ENCODE data around the gene PTGER2. TPM values are rescaled to one million over a fixed set of nuclear protein-coding genes. Genes with fewer than 3 reads are reported as not detected.

Gene PTGER2
- total RNA-seq, 1 experiment from 2014 or later, result 0.12 TPM

GRCh38 chr14:52339262-52339661 is 25.1 kb downstream of the PTGER2 start:
- H3K36me3 Mint-ChIP-seq (ENCODE audit: insufficient read depth, unreplicated experiment), result no peaks in the 10 kb centered on the region

DNA sequence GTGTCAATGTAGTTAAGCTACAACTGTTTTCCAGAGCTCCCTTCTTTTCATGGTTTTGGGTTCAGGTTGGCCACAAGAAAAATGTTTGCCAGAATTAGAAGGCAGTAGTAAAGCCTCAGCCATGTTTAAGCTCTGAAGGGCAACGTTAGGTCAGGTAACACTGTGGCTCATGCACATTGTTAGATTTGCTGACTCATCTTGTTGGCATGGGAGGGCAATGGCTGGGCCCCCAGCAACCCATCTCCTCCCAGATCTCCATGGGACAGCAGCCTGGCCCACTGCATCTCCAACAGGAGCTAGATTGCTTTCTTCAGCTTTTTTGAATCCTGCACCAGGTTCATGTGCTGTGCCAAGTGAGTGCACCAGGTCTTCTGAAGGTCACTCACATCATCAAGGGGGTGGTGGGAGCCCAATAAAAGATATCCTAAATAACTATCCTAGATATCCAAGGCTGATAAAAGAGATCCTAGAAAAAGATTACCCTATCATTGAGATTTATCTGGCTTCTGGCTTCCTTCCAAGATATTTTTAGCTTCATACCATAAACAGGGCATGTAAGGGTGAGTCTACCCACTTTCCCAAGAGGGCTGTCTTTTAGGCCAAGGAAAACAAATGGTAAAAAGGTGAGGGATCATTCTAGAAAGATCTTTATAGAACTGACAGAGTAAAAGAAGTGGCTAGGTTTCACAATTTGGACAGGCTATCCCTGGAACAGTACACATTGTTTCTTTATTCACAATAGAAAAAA is 28.9 kb downstream of the PTGER2 start:
- CTCF ChIA-PET, result interaction anchor here (0.5 kb wide), 1 partner anchor 79 kb away, joined by 3 read pairs; no protein-coding TSS in a partner anchor
- no peak overlapping the region for H3K4me3 Mint-ChIP-seq (ENCODE audit: unreplicated experiment)
- intact Hi-C loops (cut with micrococcal nuclease), result no loop called here

More at GRCh38 chr14:52339262-52339661, 25.1 kb downstream of the PTGER2 start:
- TF ChIP-seq, protein P1, sequence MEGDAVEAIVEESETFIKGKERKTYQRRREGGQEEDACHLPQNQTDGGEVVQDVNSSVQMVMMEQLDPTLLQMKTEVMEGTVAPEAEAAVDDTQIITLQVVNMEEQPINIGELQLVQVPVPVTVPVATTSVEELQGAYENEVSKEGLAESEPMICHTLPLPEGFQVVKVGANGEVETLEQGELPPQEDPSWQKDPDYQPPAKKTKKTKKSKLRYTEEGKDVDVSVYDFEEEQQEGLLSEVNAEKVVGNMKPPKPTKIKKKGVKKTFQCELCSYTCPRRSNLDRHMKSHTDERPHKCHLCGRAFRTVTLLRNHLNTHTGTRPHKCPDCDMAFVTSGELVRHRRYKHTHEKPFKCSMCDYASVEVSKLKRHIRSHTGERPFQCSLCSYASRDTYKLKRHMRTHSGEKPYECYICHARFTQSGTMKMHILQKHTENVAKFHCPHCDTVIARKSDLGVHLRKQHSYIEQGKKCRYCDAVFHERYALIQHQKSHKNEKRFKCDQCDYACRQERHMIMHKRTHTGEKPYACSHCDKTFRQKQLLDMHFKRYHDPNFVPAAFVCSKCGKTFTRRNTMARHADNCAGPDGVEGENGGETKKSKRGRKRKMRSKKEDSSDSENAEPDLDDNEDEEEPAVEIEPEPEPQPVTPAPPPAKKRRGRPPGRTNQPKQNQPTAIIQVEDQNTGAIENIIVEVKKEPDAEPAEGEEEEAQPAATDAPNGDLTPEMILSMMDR (IDR thresholded peaks at IDR 0.05; ENCODE audit: unreplicated experiment), result no peak
- Mint-ChIP-seq H3K27ac (ENCODE audit: low read depth, unreplicated experiment) (no peak overlapping the region), H3K4me1 (ENCODE audit: insufficient read depth, unreplicated experiment) (peaks cover 13% of the 10 kb centered on the region), H3K9me3 (ENCODE audit: unreplicated experiment) (no peaks in the 10 kb centered on the region), H3K4me3 (ENCODE audit: unreplicated experiment) (no peak overlapping the region), H3K27me3 (ENCODE audit: insufficient read depth, unreplicated experiment) (no peaks in the 10 kb centered on the region)
- intact Hi-C loops (cut with micrococcal nuclease), result no loop called here
- no peak for DNase-seq (ENCODE audit: unreplicated experiment)
- CTCF ChIA-PET, result no interaction called here
- no TSS peak for BruUV-seq (replicated peaks)
- POLR2A ChIA-PET, result interaction anchor here (0.6 kb wide), 1 partner anchor 347 kb away, joined by 4 read pairs; no protein-coding TSS in a partner anchor

DNA sequence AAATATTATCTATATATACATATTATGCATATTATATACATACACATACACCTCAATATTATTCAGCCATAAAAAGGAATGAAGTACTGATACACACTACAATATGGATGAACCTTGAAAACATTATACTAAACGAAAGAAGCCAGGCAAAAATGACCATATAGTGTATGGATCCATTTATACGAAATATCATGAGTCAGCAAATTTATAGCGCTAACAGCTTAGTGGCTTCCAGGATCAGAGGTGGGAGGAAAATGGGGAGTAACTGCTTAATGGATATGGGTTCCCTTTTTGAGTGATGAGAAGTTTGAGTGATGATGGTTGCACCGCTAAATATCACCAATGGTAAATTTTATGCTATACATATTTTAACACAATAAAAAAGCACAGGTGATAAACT is 32.7 kb downstream of the PTGER2 start:
- no TSS peak for BruUV-seq (replicated peaks)
- Mint-ChIP-seq H3K4me3 (ENCODE audit: unreplicated experiment) (no peak overlapping the region), H3K4me1 (ENCODE audit: insufficient read depth, unreplicated experiment) (peaks cover 32% of the 10 kb centered on the region), H3K27me3 (ENCODE audit: insufficient read depth, unreplicated experiment) (no peaks in the 10 kb centered on the region), H3K27ac (ENCODE audit: low read depth, unreplicated experiment) (no peak overlapping the region), H3K36me3 (ENCODE audit: insufficient read depth, unreplicated experiment) (no peaks in the 10 kb centered on the region), H3K9me3 (ENCODE audit: unreplicated experiment) (no peaks in the 10 kb centered on the region)
- CTCF ChIA-PET, result no interaction called here
- no peak for DNase-seq (ENCODE audit: unreplicated experiment)
- TF ChIP-seq, protein P1 (IDR thresholded peaks at IDR 0.05; ENCODE audit: unreplicated experiment), result no peak
- POLR2A ChIA-PET, result no interaction called here
- intact Hi-C loops (cut with micrococcal nuclease), result no loop called here

More for the DNA sequence above, 28.9 kb downstream of the PTGER2 start:
- POLR2A ChIA-PET, result interaction anchor here (0.5 to 2.1 kb wide), 14 partner anchors 9 to 353 kb away, joined by 3 to 11 read pairs (median 3); partner anchors contain the start of gene PTGER2
- peak; percentile 88 for DNase-seq (ENCODE audit: unreplicated experiment)
- H3K36me3 Mint-ChIP-seq (ENCODE audit: insufficient read depth, unreplicated experiment), result no peaks in the 10 kb centered on the region
- peaks cover 13% of the 10 kb centered on the region for H3K4me1 Mint-ChIP-seq (ENCODE audit: insufficient read depth, unreplicated experiment)
- no TSS peak for BruUV-seq (replicated peaks)
- peak overlapping the region; percentile 83 for H3K27ac Mint-ChIP-seq (ENCODE audit: low read depth, unreplicated experiment)
- no peaks in the 10 kb centered on the region for H3K9me3 Mint-ChIP-seq (ENCODE audit: unreplicated experiment)
- TF ChIP-seq, protein P1 (IDR thresholded peaks at IDR 0.05; ENCODE audit: unreplicated experiment), result no peak
- no peaks in the 10 kb centered on the region for H3K27me3 Mint-ChIP-seq (ENCODE audit: insufficient read depth, unreplicated experiment)

GRCh38 chr14:52348279-52348678 is 34.2 kb downstream of the PTGER2 start:
- H3K36me3 Mint-ChIP-seq (ENCODE audit: insufficient read depth, unreplicated experiment), result no peaks in the 10 kb centered on the region
- H3K27me3 Mint-ChIP-seq (ENCODE audit: insufficient read depth, unreplicated experiment), result no peaks in the 10 kb centered on the region
- no peaks in the 10 kb centered on the region for H3K9me3 Mint-ChIP-seq (ENCODE audit: unreplicated experiment)
- CTCF ChIA-PET, result no interaction called here
- POLR2A ChIA-PET, result no interaction called here
- no peak for DNase-seq (ENCODE audit: unreplicated experiment)
- TF ChIP-seq, protein P1 (IDR thresholded peaks at IDR 0.05; ENCODE audit: unreplicated experiment), result no peak
- peaks cover 30% of the 10 kb centered on the region for H3K4me1 Mint-ChIP-seq (ENCODE audit: insufficient read depth, unreplicated experiment)
- intact Hi-C loops (cut with micrococcal nuclease), result no loop called here
- BruUV-seq (replicated peaks), result no TSS peak
- H3K27ac Mint-ChIP-seq (ENCODE audit: low read depth, unreplicated experiment), result peak overlapping the region; percentile 84
- no peak overlapping the region for H3K4me3 Mint-ChIP-seq (ENCODE audit: unreplicated experiment)
